Parathyroid adenoma (tissue), 2 donors: ENCODE measurements around the gene ZSCAN16.

Source experiments
- H2AFZ ChIP-seq: fragments of 300-600 bp; sonication (generic); one replicate; pipeline ENCODE4 v1.7.0; 2017; ENCODE audit warnings: antibody characterized with exemption, mild to moderate bottlenecking
- H3K27ac ChIP-seq: fragments of 300-600 bp; sonication (generic); one replicate; pipeline ENCODE4 v1.7.0; 2017
- H3K27me3 ChIP-seq: fragments of 300-600 bp; sonication (generic); one replicate; pipeline ENCODE4 v1.7.0; 2017; ENCODE audit warnings: low read length; ENCODE audit not compliant: control insufficient read depth, insufficient read depth
- H3K36me3 ChIP-seq: fragments of 300-600 bp; sonication (generic); one replicate; pipeline ENCODE4 v1.7.0; 2017; ENCODE audit warnings: low read length; ENCODE audit not compliant: control insufficient read depth, insufficient read depth
- H3K4me1 ChIP-seq: fragments of 300-600 bp; sonication (generic); one replicate; pipeline ENCODE4 v1.7.0; 2017; ENCODE audit warnings: control low read depth
- H3K4me2 ChIP-seq: fragments of 300-600 bp; sonication (generic); one replicate; pipeline ENCODE4 v1.7.0; 2017; ENCODE audit warnings: low read length
- H3K4me3 ChIP-seq: fragments of 300-600 bp; sonication (generic); one replicate; pipeline ENCODE4 v1.7.0; 2017; ENCODE audit warnings: low read depth, low read length
- H3K79me2 ChIP-seq: fragments of 300-600 bp; sonication (generic); one replicate; pipeline ENCODE4 v1.7.0; 2017; ENCODE audit warnings: control low read depth
- H3K9ac ChIP-seq: fragments of 300-600 bp; sonication (generic); one replicate; pipeline ENCODE4 v1.7.0; 2017; ENCODE audit warnings: mild to moderate bottlenecking
- H3K9me3 ChIP-seq: fragments of 300-600 bp; sonication (generic); one replicate; pipeline ENCODE4 v1.7.0; 2017; ENCODE audit warnings: low read length; ENCODE audit not compliant: control insufficient read depth
- CTCF ChIP-seq: fragments of 300-600 bp; sonication (generic); IDR thresholded peaks from one replicate; pipeline ENCODE4 v1.7.0; 2017; ENCODE audit warnings: antibody characterized with exemption, mild to moderate bottlenecking
- donor health status: primary hyperparathyroidism.

ZSCAN16 gene

GRCh38 chr6:28172006-28172405 lies 47.6 kb downstream of the ZSCAN16 start:
- no peaks in the 10 kb centered on the region for H3K27me3 ChIP-seq
- no peak for TF ChIP-seq CTCF
- no peaks in the 10 kb centered on the region for H3K9me3 ChIP-seq
- H3K36me3 ChIP-seq: no peaks in the 10 kb centered on the region
- no peaks in the 10 kb centered on the region for H3K4me1 ChIP-seq
- no peak overlapping the region for H3K4me2 ChIP-seq
- H3K9ac ChIP-seq: no peak overlapping the region
- H2AFZ ChIP-seq: no peak overlapping the region
- no peak overlapping the region for H3K4me3 ChIP-seq
- H3K27ac ChIP-seq: no peak overlapping the region
- H3K79me2 ChIP-seq: no peaks in the 10 kb centered on the region

GRCh38 chr6:28176373-28176772 lies 52.0 kb downstream of the ZSCAN16 start:
- Histone ChIP-seq H3K36me3 (no peaks in the 10 kb centered on the region), H3K79me2 (no peaks in the 10 kb centered on the region), H3K4me3 (no peak overlapping the region), H3K4me1 (no peaks in the 10 kb centered on the region), H3K27me3 (no peaks in the 10 kb centered on the region), H3K4me2 (no peak overlapping the region), H3K27ac (no peak overlapping the region), H3K9me3 (no peaks in the 10 kb centered on the region), H2AFZ (no peak overlapping the region), H3K9ac (no peak overlapping the region)
- TF ChIP-seq CTCF: no peak
